Neural progenitor cell (in vitro differentiated cells): ENCODE measurements around the gene FBXL13. TPM values are rescaled to one million over a fixed set of nuclear protein-coding genes. Genes with fewer than 3 reads are reported as not detected.

Experiments used
- DNase-seq: peaks from one replicate; pipeline ENCODE4 v3.0.0-alpha.2; 2016; ENCODE audit warnings: low spot score
- H2AFZ ChIP-seq: fragments of 200-600 bp; sonication (generic); replicated peaks from 2 replicates; pipeline ENCODE4 v1.6.1; 2016; ENCODE audit warnings: antibody characterized with exemption
- H3F3A ChIP-seq: fragments of 200-600 bp; sonication (generic); 2 replicates; pipeline ENCODE4 v1.6.1; 2016; ENCODE audit warnings: antibody characterized with exemption, low read depth
- H3K27ac ChIP-seq: fragments of 200-600 bp; sonication (generic); 2 replicates; pipeline ENCODE4 v1.5.1; 2016; ENCODE audit warnings: mild to moderate bottlenecking
- H3K27me3 ChIP-seq: fragments of 200-600 bp; sonication (generic); 2 replicates; pipeline ENCODE4 v1.6.1; 2016; ENCODE audit warnings: mild to moderate bottlenecking, moderate library complexity
- H3K36me3 ChIP-seq: fragments of 200-600 bp; sonication (generic); 2 replicates; pipeline ENCODE4 v1.5.1; 2016
- H3K4me1 ChIP-seq: fragments of 200-600 bp; sonication (generic); 2 replicates; pipeline ENCODE4 v1.6.1; 2016; ENCODE audit warnings: mixed run types
- H3K4me2 ChIP-seq: fragments of 200-600 bp; sonication (generic); 2 replicates; pipeline ENCODE4 v1.6.1; 2016
- H3K4me3 ChIP-seq: fragments of 200-600 bp; sonication (generic); 2 replicates; pipeline ENCODE4 v1.5.1; 2016
- H3K79me2 ChIP-seq: fragments of 200-600 bp; sonication (generic); 2 replicates; pipeline ENCODE4 v1.6.1; 2016; ENCODE audit warnings: low read depth
- H3K9ac ChIP-seq: fragments of 200-600 bp; sonication (generic); 2 replicates; pipeline ENCODE4 v1.6.1; 2016
- H3K9me3 ChIP-seq: fragments of 200-600 bp; sonication (generic); 2 replicates; pipeline ENCODE4 v1.5.1; 2016; ENCODE audit warnings: low read depth
- H4K20me1 ChIP-seq: fragments of 200-600 bp; sonication (generic); 2 replicates; pipeline ENCODE4 v1.6.1; 2016; ENCODE audit warnings: low read depth
- H3K27ac Mint-ChIP-seq: 3 replicates; pipeline ENCODE4 v1.8.0; 2021; ENCODE audit warnings: mixed read lengths
- H3K27me3 Mint-ChIP-seq: 2 replicates; pipeline ENCODE4 v1.8.0; 2022; ENCODE audit warnings: low read depth, mild to moderate bottlenecking, inconsistent platforms, moderate library complexity, mixed read lengths; ENCODE audit not compliant: insufficient read depth
- H3K36me3 Mint-ChIP-seq: 3 replicates; pipeline ENCODE4 v1.8.0; 2021; ENCODE audit warnings: mixed read lengths
- H3K4me1 Mint-ChIP-seq: 3 replicates; pipeline ENCODE4 v1.8.0; 2021; ENCODE audit warnings: mixed read lengths
- H3K4me3 Mint-ChIP-seq: 3 replicates; pipeline ENCODE4 v1.8.0; 2021; ENCODE audit warnings: mild to moderate bottlenecking, moderate library complexity, mixed read lengths
- H3K9me3 Mint-ChIP-seq: 3 replicates; pipeline ENCODE4 v1.8.0; 2020; ENCODE audit warnings: mixed read lengths
- EZH2 ChIP-seq: fragments of 200-600 bp; sonication (generic); IDR thresholded peaks from 2 replicates; pipeline ENCODE4 v1.6.1; 2017; ENCODE audit warnings: antibody characterized with exemption, mild to moderate bottlenecking, moderate library complexity
- EZH2phosphoT487 ChIP-seq: fragments of 200-600 bp; sonication (generic); IDR thresholded peaks from 2 replicates; pipeline ENCODE4 v1.6.1; 2017; ENCODE audit warnings: antibody characterized with exemption
- total RNA-seq: library from RNA; depleted of rRNA; stranded (reverse); fragments of >200 nt; gene quantifications from 2 replicates; pipeline ENCODE4 v1.2.3, GENCODE V29; 2015; ENCODE audit warnings: low replicate concordance
- TF ChIP-seq, protein P1 (sequence below): fragments of 200-600 bp; sonication (generic); IDR thresholded peaks from 2 replicates; pipeline ENCODE4 v1.5.1; 2017; ENCODE audit warnings: antibody characterized with exemption, mild to moderate bottlenecking

The FBXL13 gene
- total RNA-seq, 1 donor from 2014 or later: 8.2 TPM

DNA sequence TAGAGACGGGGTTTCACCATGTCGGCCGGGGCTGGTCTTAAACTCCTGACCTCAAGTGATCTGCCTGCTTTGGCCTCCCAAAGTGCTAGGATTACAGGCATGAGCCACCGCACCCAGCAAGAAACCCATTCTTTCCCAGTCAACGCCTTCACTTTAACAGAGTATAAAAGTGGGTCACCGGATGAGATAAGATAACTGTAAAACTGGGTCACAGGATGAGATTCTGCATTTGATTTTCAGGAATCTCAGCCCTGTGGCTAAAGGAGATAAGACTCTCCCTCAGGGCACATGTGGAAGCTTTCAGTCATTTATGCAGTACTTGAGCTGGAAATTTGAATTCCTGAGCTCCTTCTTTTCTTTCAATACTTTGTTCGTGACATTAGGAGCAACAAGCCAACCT, 91.0 kb downstream of the FBXL13 start:
- TF ChIP-seq, protein P1, sequence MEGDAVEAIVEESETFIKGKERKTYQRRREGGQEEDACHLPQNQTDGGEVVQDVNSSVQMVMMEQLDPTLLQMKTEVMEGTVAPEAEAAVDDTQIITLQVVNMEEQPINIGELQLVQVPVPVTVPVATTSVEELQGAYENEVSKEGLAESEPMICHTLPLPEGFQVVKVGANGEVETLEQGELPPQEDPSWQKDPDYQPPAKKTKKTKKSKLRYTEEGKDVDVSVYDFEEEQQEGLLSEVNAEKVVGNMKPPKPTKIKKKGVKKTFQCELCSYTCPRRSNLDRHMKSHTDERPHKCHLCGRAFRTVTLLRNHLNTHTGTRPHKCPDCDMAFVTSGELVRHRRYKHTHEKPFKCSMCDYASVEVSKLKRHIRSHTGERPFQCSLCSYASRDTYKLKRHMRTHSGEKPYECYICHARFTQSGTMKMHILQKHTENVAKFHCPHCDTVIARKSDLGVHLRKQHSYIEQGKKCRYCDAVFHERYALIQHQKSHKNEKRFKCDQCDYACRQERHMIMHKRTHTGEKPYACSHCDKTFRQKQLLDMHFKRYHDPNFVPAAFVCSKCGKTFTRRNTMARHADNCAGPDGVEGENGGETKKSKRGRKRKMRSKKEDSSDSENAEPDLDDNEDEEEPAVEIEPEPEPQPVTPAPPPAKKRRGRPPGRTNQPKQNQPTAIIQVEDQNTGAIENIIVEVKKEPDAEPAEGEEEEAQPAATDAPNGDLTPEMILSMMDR: no peak
- TF ChIP-seq EZH2phosphoT487 (no peak), EZH2 (no peak)
- no peaks in the 10 kb centered on the region for H3K27me3 Mint-ChIP-seq

GRCh38 chr7:102982235-102982634, 92.4 kb downstream of the FBXL13 start:
- no peak for DNase-seq
- peaks cover 4% of the 10 kb centered on the region for H3K9me3 Mint-ChIP-seq
- no peak overlapping the region for H3K27ac ChIP-seq
- no peaks in the 10 kb centered on the region for H3K36me3 ChIP-seq
- no peak overlapping the region for H3K4me3 Mint-ChIP-seq
- no peaks in the 10 kb centered on the region for H3K27me3 Mint-ChIP-seq
- no peaks in the 10 kb centered on the region for H3F3A ChIP-seq
- no peak overlapping the region for H3K9ac ChIP-seq
- no peaks in the 10 kb centered on the region for H3K27me3 ChIP-seq
- H3K9me3 ChIP-seq: no peaks in the 10 kb centered on the region
- TF ChIP-seq, protein P1: no peak
- H3K36me3 Mint-ChIP-seq: peaks cover 2% of the 10 kb centered on the region
- no peak overlapping the region for H3K4me3 ChIP-seq
- H3K4me2 ChIP-seq: no peak overlapping the region
- no peaks in the 10 kb centered on the region for H3K79me2 ChIP-seq
- no peaks in the 10 kb centered on the region for H3K4me1 Mint-ChIP-seq
- H2AFZ ChIP-seq: no peak overlapping the region
- H3K4me1 ChIP-seq: no peaks in the 10 kb centered on the region
- no peak overlapping the region for H3K27ac Mint-ChIP-seq
- H4K20me1 ChIP-seq: no peaks in the 10 kb centered on the region

More for the DNA sequence above, 91.0 kb downstream of the FBXL13 start:
- peaks cover 2% of the 10 kb centered on the region for H3K36me3 Mint-ChIP-seq
- Histone ChIP-seq H2AFZ (no peak overlapping the region), H3K4me2 (no peak overlapping the region), H3K9ac (no peak overlapping the region), H3K27me3 (no peaks in the 10 kb centered on the region), H3K9me3 (no peaks in the 10 kb centered on the region), H3K4me1 (no peaks in the 10 kb centered on the region), H3K79me2 (no peaks in the 10 kb centered on the region), H3F3A (no peaks in the 10 kb centered on the region), H3K4me3 (no peak overlapping the region), H3K27ac (no peak overlapping the region), H3K36me3 (no peaks in the 10 kb centered on the region), H4K20me1 (no peaks in the 10 kb centered on the region)
- H3K4me3 Mint-ChIP-seq: no peak overlapping the region
- no peaks in the 10 kb centered on the region for H3K4me1 Mint-ChIP-seq
- no peak for DNase-seq
- H3K27ac Mint-ChIP-seq: no peak overlapping the region
- peaks cover 4% of the 10 kb centered on the region for H3K9me3 Mint-ChIP-seq

GRCh38 chr7:102981451-102981850, 93.1 kb downstream of the FBXL13 start:
- Mint-ChIP-seq H3K4me1 (no peaks in the 10 kb centered on the region), H3K9me3 (peaks cover 4% of the 10 kb centered on the region), H3K27ac (no peak overlapping the region), H3K27me3 (no peaks in the 10 kb centered on the region), H3K36me3 (peaks cover 2% of the 10 kb centered on the region), H3K4me3 (no peak overlapping the region)
- no peak overlapping the region for H3K9ac ChIP-seq
- H3K4me2 ChIP-seq: no peak overlapping the region
- H3K4me1 ChIP-seq: no peaks in the 10 kb centered on the region
- no peaks in the 10 kb centered on the region for H4K20me1 ChIP-seq
- no peaks in the 10 kb centered on the region for H3K36me3 ChIP-seq
- no peaks in the 10 kb centered on the region for H3F3A ChIP-seq
- H2AFZ ChIP-seq: no peak overlapping the region
- DNase-seq: no peak
- no peak for TF ChIP-seq EZH2
- no peak for TF ChIP-seq EZH2phosphoT487
- TF ChIP-seq, protein P1: no peak
- no peaks in the 10 kb centered on the region for H3K9me3 ChIP-seq
- H3K27ac ChIP-seq: no peak overlapping the region
- no peak overlapping the region for H3K4me3 ChIP-seq
- no peaks in the 10 kb centered on the region for H3K79me2 ChIP-seq
- no peaks in the 10 kb centered on the region for H3K27me3 ChIP-seq

DNA sequence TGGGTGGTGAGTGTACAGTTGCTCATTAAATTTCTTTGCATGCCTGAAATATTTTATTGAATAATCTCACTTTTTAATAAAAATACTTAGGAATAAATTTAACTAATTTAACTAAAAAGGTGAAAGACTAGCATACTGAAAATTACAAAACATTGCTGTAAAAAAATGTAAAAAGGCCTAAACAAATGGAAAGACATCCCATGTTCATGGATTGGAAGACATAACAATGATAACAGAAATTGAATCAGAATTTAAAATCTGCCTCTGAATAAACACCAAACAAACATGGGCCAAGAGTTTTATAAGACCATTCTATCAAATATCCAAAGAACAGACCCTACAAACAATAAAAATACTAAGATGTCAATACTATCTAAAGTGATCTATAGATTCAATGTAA, 94.9 kb downstream of the FBXL13 start:
- H3K9me3 Mint-ChIP-seq: peaks cover 4% of the 10 kb centered on the region
- H2AFZ ChIP-seq: no peak overlapping the region
- H3K27me3 ChIP-seq: no peaks in the 10 kb centered on the region
- no peaks in the 10 kb centered on the region for H4K20me1 ChIP-seq
- no peaks in the 10 kb centered on the region for H3K4me1 ChIP-seq
- no peak overlapping the region for H3K9ac ChIP-seq
- no peaks in the 10 kb centered on the region for H3K27me3 Mint-ChIP-seq
- no peaks in the 10 kb centered on the region for H3K9me3 ChIP-seq
- H3K4me3 ChIP-seq: no peak overlapping the region
- no peaks in the 10 kb centered on the region for H3K4me1 Mint-ChIP-seq
- H3K27ac Mint-ChIP-seq: no peak overlapping the region
- peaks cover 2% of the 10 kb centered on the region for H3K36me3 Mint-ChIP-seq
- no peak overlapping the region for H3K4me2 ChIP-seq
- H3K4me3 Mint-ChIP-seq: no peak overlapping the region
- no peak for DNase-seq
- TF ChIP-seq EZH2: no peak
- TF ChIP-seq, protein P1: no peak
- TF ChIP-seq EZH2phosphoT487: no peak
- H3K36me3 ChIP-seq: no peaks in the 10 kb centered on the region
- no peaks in the 10 kb centered on the region for H3K79me2 ChIP-seq
- H3F3A ChIP-seq: no peaks in the 10 kb centered on the region
- no peak overlapping the region for H3K27ac ChIP-seq
